T1000 (cell line): ENCODE results near the gene CIDEA.

ENCODE experiments used
- DNase-seq: peaks from one replicate; lab custom pipeline; 2025; ENCODE audit warnings: mixed read lengths; lab: John Stamatoyannopoulos, UW

The CIDEA gene

GRCh38 chr18:12318857-12319256 lies 64.7 kb downstream of the CIDEA start:
- no peak for DNase-seq

- no peak for DNase-seq
Observed at GRCh38 chr18:12321333-12321732, 67.2 kb downstream of the CIDEA start.

- no peak for DNase-seq
Observed at GRCh38 chr18:12324991-12325725, 71.0 kb downstream of the CIDEA start.

GRCh38 chr18:12325726-12326245 lies 71.6 kb downstream of the CIDEA start:
- no peak for DNase-seq

- no peak for DNase-seq
Observed at GRCh38 chr18:12326711-12327460, 72.7 kb downstream of the CIDEA start.
